ENCODE data around the gene SPAG7. TPM values are rescaled to one million over a fixed set of nuclear protein-coding genes. Genes with fewer than 3 reads are reported as not detected.

SPAG7 gene, protein sequence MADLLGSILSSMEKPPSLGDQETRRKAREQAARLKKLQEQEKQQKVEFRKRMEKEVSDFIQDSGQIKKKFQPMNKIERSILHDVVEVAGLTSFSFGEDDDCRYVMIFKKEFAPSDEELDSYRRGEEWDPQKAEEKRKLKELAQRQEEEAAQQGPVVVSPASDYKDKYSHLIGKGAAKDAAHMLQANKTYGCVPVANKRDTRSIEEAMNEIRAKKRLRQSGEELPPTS
- total RNA-seq = 10 to 100 TPM; 51.4 to 71.9 TPM

DNA sequence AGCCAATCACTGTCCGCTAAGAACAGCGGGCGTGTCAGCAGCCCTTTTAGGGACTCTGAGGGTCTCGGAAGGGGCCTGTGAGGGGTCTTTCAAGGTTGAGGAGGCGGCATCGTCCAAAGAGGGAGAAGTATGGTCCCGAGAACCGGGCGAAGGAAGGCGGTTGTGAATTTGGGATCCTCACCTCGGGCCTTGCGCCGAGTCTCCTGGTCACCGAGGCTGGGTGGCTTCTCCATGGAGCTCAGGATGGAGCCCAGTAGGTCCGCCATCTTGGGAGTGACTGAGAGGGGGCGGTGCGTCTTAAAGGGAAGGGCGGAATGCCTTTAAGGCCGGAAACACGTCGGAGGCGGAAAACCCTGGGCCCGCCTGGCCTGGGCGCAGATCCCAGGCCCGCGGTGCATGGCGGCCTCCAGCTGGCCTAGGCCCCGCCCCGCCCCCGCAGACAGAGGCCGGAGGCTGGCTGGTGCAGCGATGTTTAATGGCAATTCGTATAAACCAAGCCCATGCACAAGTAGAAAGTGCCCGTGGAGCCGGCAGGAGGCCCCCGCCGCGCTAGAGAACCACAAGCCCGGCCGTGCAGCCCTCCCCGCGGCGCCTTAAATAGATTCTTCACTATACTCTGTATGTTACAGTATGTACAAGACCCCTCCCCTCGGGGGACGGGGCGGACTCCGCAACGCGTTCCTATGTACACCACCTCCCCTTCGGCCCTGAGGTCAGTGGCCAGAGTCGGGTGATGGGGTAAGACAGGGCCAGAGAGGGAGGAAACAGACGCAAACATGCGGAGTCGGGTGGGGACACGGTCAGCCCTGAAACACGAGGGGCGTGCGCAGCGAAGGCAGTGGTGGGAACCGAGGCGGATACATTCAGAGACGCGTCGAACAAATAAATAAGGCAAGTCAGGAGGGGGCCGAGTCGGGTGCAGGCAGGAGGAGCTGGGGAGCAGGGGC lies at the start of gene SPAG7:
SPAG7 (minus strand) TSS at position 279 of the 947 bp plus-strand sequence; CDS start at position 266, 13 bp downstream.
- no peak within 1 kb of the TSS for H3K27ac Mint-ChIP-seq
- H3K4me3 Mint-ChIP-seq = no peak within 1 kb of the TSS
- DNase-seq (ENCODE audit: low spot score) (peak; percentile 94), ATAC-seq (peak; percentile 85 to 89)
- H3K27me3 Mint-ChIP-seq = no peaks in the 10 kb centered on the region
- no peaks in the 10 kb centered on the region for H3K36me3 Mint-ChIP-seq
- peaks cover 17 to 20% of the 10 kb centered on the region in 2 donors for H3K4me1 Mint-ChIP-seq (ENCODE audit: low read depth in 2 of 2)
- no peaks in the 10 kb centered on the region for H3K9me3 Mint-ChIP-seq

- no peaks in the 10 kb centered on the region for H3K27me3 Mint-ChIP-seq
- no peak overlapping the region for H3K27ac Mint-ChIP-seq
- H3K9me3 Mint-ChIP-seq = no peaks in the 10 kb centered on the region
- ATAC-seq (no peak), DNase-seq (ENCODE audit: low spot score) (no peak)
- H3K4me1 Mint-ChIP-seq (ENCODE audit: low read depth in 2 of 2) = peaks cover 16 to 17% of the 10 kb centered on the region in 2 donors
- no peak overlapping the region for H3K4me3 Mint-ChIP-seq
- H3K36me3 Mint-ChIP-seq = no peaks in the 10 kb centered on the region
Measured at GRCh38 chr17:5014357-5014756, 46.7 kb upstream of the SPAG7 start.

GRCh38 chr17:5011928-5012327 lies 44.3 kb upstream of the SPAG7 start:
- peak overlapping the region; percentile 81 for H3K4me3 Mint-ChIP-seq
- no peaks in the 10 kb centered on the region for H3K27me3 Mint-ChIP-seq
- ATAC-seq (peak; percentile 77 to 93), DNase-seq (ENCODE audit: low spot score) (no peak)
- peaks cover 9 to 13% of the 10 kb centered on the region in 2 donors for H3K4me1 Mint-ChIP-seq (ENCODE audit: low read depth in 2 of 2)
- peak overlapping the region in 1 of 2 donors; percentile 81 for H3K27ac Mint-ChIP-seq
- H3K36me3 Mint-ChIP-seq = peaks cover 8% of the 10 kb centered on the region
- H3K9me3 Mint-ChIP-seq = no peaks in the 10 kb centered on the region

- H3K9me3 Mint-ChIP-seq = no peaks in the 10 kb centered on the region
- H3K36me3 Mint-ChIP-seq = peaks cover 28% of the 10 kb centered on the region
- H3K27me3 Mint-ChIP-seq = no peaks in the 10 kb centered on the region
- DNase-seq (ENCODE audit: low spot score) = no peak
- ATAC-seq = no peak
- H3K27ac Mint-ChIP-seq = no peak overlapping the region
- no peak overlapping the region for H3K4me3 Mint-ChIP-seq
- H3K4me1 Mint-ChIP-seq (ENCODE audit: low read depth in 2 of 2) = peaks cover 12 to 17% of the 10 kb centered on the region in 2 donors
Measured at GRCh38 chr17:5003214-5003867, 35.7 kb upstream of the SPAG7 start.

- H3K9me3 Mint-ChIP-seq = no peaks in the 10 kb centered on the region
- H3K27me3 Mint-ChIP-seq = no peaks in the 10 kb centered on the region
- H3K36me3 Mint-ChIP-seq = peaks cover 19% of the 10 kb centered on the region
- no peak overlapping the region for H3K4me3 Mint-ChIP-seq
- DNase-seq (ENCODE audit: low spot score) (no peak), ATAC-seq (no peak)
- no peak overlapping the region for H3K27ac Mint-ChIP-seq
- peaks cover 12 to 17% of the 10 kb centered on the region in 2 donors for H3K4me1 Mint-ChIP-seq (ENCODE audit: low read depth in 2 of 2)
Measured at GRCh38 chr17:5002121-5002788, 34.6 kb upstream of the SPAG7 start.

DNA sequence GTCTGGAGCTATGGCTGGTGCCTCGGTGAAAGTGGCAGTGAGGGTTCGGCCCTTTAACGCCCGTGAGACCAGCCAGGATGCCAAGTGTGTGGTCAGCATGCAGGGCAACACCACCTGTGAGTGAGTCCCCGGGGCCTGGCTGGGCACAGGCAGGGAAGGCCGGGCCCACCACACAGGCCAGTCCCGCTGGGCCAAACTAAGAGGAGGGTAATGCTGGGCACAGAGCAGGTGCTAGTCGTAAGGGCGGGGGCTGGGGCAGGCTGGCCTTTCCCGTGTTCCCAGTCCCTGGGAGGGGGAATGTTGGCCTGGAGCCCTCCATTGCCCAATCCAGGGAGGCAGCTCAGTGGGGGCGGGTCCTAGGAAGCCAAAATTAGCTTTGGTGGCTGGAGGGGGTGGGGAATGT lies 32.6 kb upstream of the SPAG7 start:
- H3K4me1 Mint-ChIP-seq (ENCODE audit: low read depth in 2 of 2) = peaks cover 13 to 21% of the 10 kb centered on the region in 2 donors
- ATAC-seq (no peak), DNase-seq (ENCODE audit: low spot score) (no peak)
- H3K4me3 Mint-ChIP-seq = no peak overlapping the region
- H3K36me3 Mint-ChIP-seq = peaks cover 16% of the 10 kb centered on the region
- peak overlapping the region in 1 of 2 donors; percentile 79 for H3K27ac Mint-ChIP-seq
- peaks cover 0 to 1% of the 10 kb centered on the region in 2 donors for H3K27me3 Mint-ChIP-seq
- H3K9me3 Mint-ChIP-seq = no peaks in the 10 kb centered on the region

DNA sequence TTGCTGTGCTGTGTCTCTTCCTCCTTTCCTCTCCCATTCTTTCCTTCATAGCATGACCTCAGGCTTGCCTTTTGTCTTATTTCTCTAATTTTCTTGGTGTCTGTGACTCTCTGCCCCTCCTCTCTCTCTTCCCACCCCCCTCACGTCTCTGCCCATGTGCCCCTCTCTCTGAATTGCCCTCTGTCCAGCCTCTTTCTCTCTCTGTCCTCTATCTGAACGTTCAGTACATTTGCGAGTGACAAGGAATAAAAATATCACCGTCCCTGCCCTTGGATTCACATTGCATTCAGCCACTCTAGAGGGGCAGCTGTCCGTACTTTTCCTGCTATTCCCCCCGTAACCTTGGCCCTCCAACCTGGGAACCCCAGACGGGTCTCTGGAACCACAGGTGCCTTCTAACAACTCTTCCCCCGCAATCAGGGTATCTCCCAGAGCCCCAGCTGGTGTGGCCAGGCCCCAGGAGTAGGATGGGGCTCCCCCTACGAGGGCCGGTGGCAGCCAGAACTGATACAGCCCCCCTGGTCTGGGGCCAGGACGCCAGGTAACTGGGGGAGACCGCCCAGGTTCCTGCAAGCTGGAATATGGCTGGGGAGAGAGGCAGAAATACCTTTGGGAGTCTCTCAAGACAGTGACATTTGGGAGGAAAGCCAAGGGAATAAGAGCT lies 31.9 kb upstream of the SPAG7 start:
- Mint-ChIP-seq H3K27me3 (peaks cover 0 to 6% of the 10 kb centered on the region in 2 donors), H3K27ac (peak overlapping the region; percentile 17 to 79), H3K4me1 (ENCODE audit: low read depth in 2 of 2) (peaks cover 17 to 21% of the 10 kb centered on the region in 2 donors), H3K4me3 (peak overlapping the region; percentile 76), H3K9me3 (no peaks in the 10 kb centered on the region), H3K36me3 (peaks cover 9% of the 10 kb centered on the region)
- no peak for ATAC-seq
- DNase-seq (ENCODE audit: low spot score) = no peak

GRCh38 chr17:4998732-4999429 lies 31.3 kb upstream of the SPAG7 start:
- H3K4me1 Mint-ChIP-seq (ENCODE audit: low read depth in 2 of 2) = peaks cover 17 to 21% of the 10 kb centered on the region in 2 donors
- peaks cover 0 to 6% of the 10 kb centered on the region in 2 donors for H3K27me3 Mint-ChIP-seq
- peaks cover 2% of the 10 kb centered on the region for H3K36me3 Mint-ChIP-seq
- DNase-seq (ENCODE audit: low spot score) (no peak), ATAC-seq (no peak)
- H3K27ac Mint-ChIP-seq = peak overlapping the region; percentile 17 to 79
- peak overlapping the region; percentile 76 for H3K4me3 Mint-ChIP-seq
- no peaks in the 10 kb centered on the region for H3K9me3 Mint-ChIP-seq

- Mint-ChIP-seq H3K9me3 (no peaks in the 10 kb centered on the region), H3K27me3 (peaks cover 0 to 6% of the 10 kb centered on the region in 2 donors), H3K36me3 (no peaks in the 10 kb centered on the region), H3K4me3 (peak overlapping the region; percentile 76), H3K27ac (peak overlapping the region in 1 of 2 donors; percentile 79), H3K4me1 (ENCODE audit: low read depth in 2 of 2) (peaks cover 17 to 21% of the 10 kb centered on the region in 2 donors)
- DNase-seq (ENCODE audit: low spot score) (no peak), ATAC-seq (peak; percentile 0 to 15)
Measured at GRCh38 chr17:4998027-4998731, 30.6 kb upstream of the SPAG7 start.

GRCh38 chr17:4997302-4998026 lies 29.8 kb upstream of the SPAG7 start, which contains the start of the genes INCA1 and KIF1C:
TSS of gene INCA1 (minus strand) at chr17:4997522. CDS start at chr17:4994437, 3,085 bp downstream.
TSS of gene KIF1C (plus strand) at chr17:4997950. CDS start at chr17:5000247, 2,297 bp downstream.
- Mint-ChIP-seq H3K4me1 (ENCODE audit: low read depth in 2 of 2) (peaks cover 17 to 21% of the 10 kb centered on the region in 2 donors), H3K36me3 (no peaks in the 10 kb centered on the region)

DNA sequence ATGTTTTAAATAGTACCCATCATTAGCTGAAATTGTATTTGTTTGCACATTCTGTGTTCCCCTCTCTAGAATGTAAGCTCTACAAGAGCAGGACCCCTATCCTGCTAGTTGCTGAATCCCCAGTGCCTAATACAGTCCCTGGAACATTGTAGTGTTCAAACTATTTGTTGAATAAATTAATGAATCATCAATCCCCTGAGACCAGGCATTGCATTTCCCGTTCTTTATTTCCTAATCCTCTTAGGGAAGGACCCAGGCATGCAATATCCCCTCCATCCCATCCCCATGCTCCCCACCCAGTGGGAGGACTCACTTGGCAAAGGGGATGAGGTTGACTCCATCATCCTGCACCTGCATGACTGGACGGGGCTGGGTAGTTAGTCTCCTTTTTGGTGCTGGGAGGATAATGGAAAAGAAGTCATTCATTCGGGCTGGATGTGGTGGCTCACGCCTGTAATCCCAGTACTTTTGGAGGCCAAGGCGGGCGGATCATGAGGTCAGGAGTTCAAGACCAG lies 26.5 kb upstream of the SPAG7 start:
- no peak overlapping the region for H3K4me3 Mint-ChIP-seq
- no peak for ATAC-seq

More at GRCh38 chr17:4997302-4998026, 29.8 kb upstream of the SPAG7 start, which contains the start of the genes INCA1 and KIF1C:
- Mint-ChIP-seq H3K27ac (peak within 1 kb of the TSS; percentile 17 to 80), H3K9me3 (no peaks in the 10 kb centered on the region), H3K4me3 (peak within 1 kb of the TSS; percentile 83), H3K27me3 (peaks cover 0 to 6% of the 10 kb centered on the region in 2 donors)
- peak; percentile 96 to 98 for ATAC-seq
- DNase-seq (ENCODE audit: low spot score) = peak; percentile 92

More for the DNA sequence above, 26.5 kb upstream of the SPAG7 start:
- H3K27ac Mint-ChIP-seq = no peak overlapping the region
- H3K9me3 Mint-ChIP-seq = no peaks in the 10 kb centered on the region
- H3K27me3 Mint-ChIP-seq = peaks cover 0 to 6% of the 10 kb centered on the region in 2 donors
- peaks cover 18 to 21% of the 10 kb centered on the region in 2 donors for H3K4me1 Mint-ChIP-seq (ENCODE audit: low read depth in 2 of 2)
- no peak for DNase-seq (ENCODE audit: low spot score)
- no peaks in the 10 kb centered on the region for H3K36me3 Mint-ChIP-seq

Measured in natural killer cell treated with Interleukin-12 subunit alpha and Interleukin-12 subunit beta and Interleukin-15 and Interleukin-18, amount 100 ng/mL, for 72 hours (primary cell).